ENCODE results near the gene PHLDB1.
"Not testable (repeated sequence)": the region's sequence is repeated elsewhere in the genome, so short reads cannot be mapped to it uniquely, and the experiment has no call there.

Gene PHLDB1

GRCh38 chr11:118572061-118572980, 35.1 kb upstream of the PHLDB1 start, which contains the start of gene ARCN1:
ARCN1 (plus strand) TSS chr11:118572409; CDS start chr11:118572548, 139 bp downstream.
- ChIA-PET POLR2A (ENCODE audit: low non-redundant PET) (interaction anchor here (0.6 to 0.7 kb wide), 3 partner anchors 295 to 1191 kb away, joined by 5 to 6 read pairs (median 5); no protein-coding TSS in a partner anchor), CTCF (interaction anchor here (0.7 kb wide), 2 partner anchors 59 to 136 kb away, joined by 3 to 4 read pairs; no protein-coding TSS in a partner anchor)
- DNase-seq (ENCODE audit: low spot score) = peak; percentile 78
- H3K27ac ChIP-seq = peak within 1 kb of the TSS; percentile 91
- TF ChIP-seq CTCF (conservative IDR thresholded peaks at IDR 0.05; ENCODE audit: low read depth) = no peak

- peak; percentile 45 for DNase-seq (ENCODE audit: low spot score)
- peak overlapping the region; percentile 91 for H3K27ac ChIP-seq
- no peak for TF ChIP-seq CTCF (conservative IDR thresholded peaks at IDR 0.05; ENCODE audit: low read depth)
- POLR2A ChIA-PET (ENCODE audit: low non-redundant PET) = no interaction called here
- CTCF ChIA-PET = no interaction called here
Measured at GRCh38 chr11:118572981-118573550, 34.3 kb upstream of the PHLDB1 start.

DNA sequence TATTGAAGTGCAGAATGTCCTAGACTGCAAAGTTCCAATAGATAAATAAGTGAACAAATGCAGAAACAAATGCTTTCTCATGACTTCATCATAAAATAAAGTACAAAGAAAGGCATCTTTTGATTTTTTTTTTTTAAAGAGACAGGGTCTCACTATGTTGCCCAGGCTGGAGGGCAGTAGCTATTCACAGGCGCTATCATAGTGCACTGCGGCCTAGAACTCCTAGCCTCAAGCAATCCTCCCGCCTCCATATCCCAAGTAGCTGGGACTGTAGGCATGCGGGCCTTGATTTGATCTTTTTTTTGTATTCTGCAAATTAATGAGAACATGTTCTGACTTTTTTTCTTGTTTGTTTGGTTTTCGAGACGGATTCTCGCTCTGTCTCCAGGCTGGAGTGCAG, 32.8 kb upstream of the PHLDB1 start:
- ChIA-PET CTCF (no interaction called here), POLR2A (ENCODE audit: low non-redundant PET) (no interaction called here)
- no peak for DNase-seq (ENCODE audit: low spot score)
- no peak for TF ChIP-seq CTCF (conservative IDR thresholded peaks at IDR 0.05; ENCODE audit: low read depth)
- peak overlapping the region; percentile 20 for H3K27ac ChIP-seq

GRCh38 chr11:118577995-118578394, 29.4 kb upstream of the PHLDB1 start:
- DNase-seq (ENCODE audit: low spot score); H3K27ac ChIP-seq; POLR2A ChIA-PET (ENCODE audit: low non-redundant PET); CTCF ChIA-PET: not testable (repeated sequence)

- no peak for TF ChIP-seq CTCF (conservative IDR thresholded peaks at IDR 0.05; ENCODE audit: low read depth)
- POLR2A ChIA-PET (ENCODE audit: low non-redundant PET) = no interaction called here
- no peak for DNase-seq (ENCODE audit: low spot score)
- H3K27ac ChIP-seq = no peak overlapping the region
- CTCF ChIA-PET = interaction anchor here (0.7 kb wide), 1 partner anchor 21 kb away, joined by 5 read pairs; no protein-coding TSS in a partner anchor
Measured at GRCh38 chr11:118581057-118581456, 26.4 kb upstream of the PHLDB1 start.

DNA sequence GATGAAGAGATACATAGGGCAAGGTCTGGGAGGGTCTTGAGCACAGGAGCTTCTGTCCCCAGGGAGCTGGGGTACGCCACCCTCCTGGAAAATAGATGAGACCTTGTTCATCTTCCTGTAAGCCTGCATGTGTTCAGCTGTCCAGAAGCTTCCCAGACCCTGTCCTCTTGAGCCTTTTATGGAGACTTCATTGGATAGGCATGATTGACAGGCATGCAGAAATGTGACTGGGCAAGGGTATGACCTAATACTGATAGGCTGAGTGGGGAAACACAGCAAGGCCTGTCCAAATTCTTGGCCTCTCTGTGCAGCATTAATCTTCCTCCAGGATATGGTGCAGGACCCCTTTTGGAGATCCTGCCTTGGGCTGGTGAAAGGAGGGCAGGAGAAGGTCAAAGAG, 19.5 kb upstream of the PHLDB1 start:
- CTCF ChIA-PET = no interaction called here
- POLR2A ChIA-PET (ENCODE audit: low non-redundant PET) = no interaction called here
- no peak for TF ChIP-seq CTCF (conservative IDR thresholded peaks at IDR 0.05; ENCODE audit: low read depth)
- H3K27ac ChIP-seq = no peak overlapping the region
- no peak for DNase-seq (ENCODE audit: low spot score)

All from RWPE1 (cell line).